GM23338 (cell line): ENCODE measurements around the gene ASGR2. TPM values are rescaled to one million over a fixed set of nuclear protein-coding genes. Genes with fewer than 3 reads are reported as not detected.

Source experiments
- ATAC-seq: fragments of 200-7000 bp; cut with Tn5 transposase; 3 replicates; pipeline ENCODE4 v1.9.1; 2020
- DNase-seq: peaks from one replicate; pipeline ENCODE4 v3.0.0-alpha.2; 2015; ENCODE audit warnings: low spot score
- H2AFZ ChIP-seq: fragments of 200-600 bp; sonication (generic); 2 replicates; pipeline ENCODE4 v1.8.0; 2016; ENCODE audit warnings: antibody characterized with exemption, mild to moderate bottlenecking, moderate library complexity
- H3F3A ChIP-seq: fragments of 200-600 bp; sonication (generic); replicated peaks from 2 replicates; pipeline ENCODE4 v1.8.0; 2017; ENCODE audit warnings: antibody characterized with exemption, mixed run types, low read depth
- H3K27ac ChIP-seq: fragments of 200-600 bp; sonication (generic); 2 replicates; pipeline ENCODE4 v1.6.1; 2016; ENCODE audit warnings: low read depth
- H3K27me3 ChIP-seq: fragments of 200-600 bp; sonication (generic); 2 replicates; pipeline ENCODE4 v1.8.0; 2016; ENCODE audit warnings: mild to moderate bottlenecking, mixed run types, moderate library complexity; ENCODE audit not compliant: insufficient read depth
- H3K36me3 ChIP-seq: fragments of 200-600 bp; sonication (generic); 2 replicates; pipeline ENCODE4 v1.8.0; 2016; ENCODE audit warnings: mild to moderate bottlenecking; ENCODE audit not compliant: insufficient read depth
- H3K4me1 ChIP-seq: fragments of 200-600 bp; sonication (generic); 2 replicates; pipeline ENCODE4 v1.8.0; 2016; ENCODE audit warnings: mild to moderate bottlenecking, moderate library complexity; ENCODE audit not compliant: insufficient read depth
- H3K4me2 ChIP-seq: fragments of 200-600 bp; sonication (generic); 2 replicates; pipeline ENCODE4 v1.7.1; 2017; ENCODE audit warnings: mixed run types
- H3K4me3 ChIP-seq: fragments of 200-600 bp; sonication (generic); 2 replicates; pipeline ENCODE4 v1.6.1; 2016; ENCODE audit warnings: mixed run types
- H3K79me2 ChIP-seq: fragments of 200-600 bp; sonication (generic); replicated peaks from 2 replicates; pipeline ENCODE4 v1.8.0; 2017; ENCODE audit warnings: mild to moderate bottlenecking; ENCODE audit not compliant: insufficient read depth
- H3K9me2 ChIP-seq: fragments of 200-600 bp; sonication (generic); 2 replicates; pipeline ENCODE4 v1.8.0; 2017; ENCODE audit not compliant: insufficient read depth
- H4K20me1 ChIP-seq: fragments of 200-600 bp; sonication (generic); replicated peaks from 2 replicates; pipeline ENCODE4 v1.8.0; 2017; ENCODE audit warnings: mild to moderate bottlenecking; ENCODE audit not compliant: insufficient read depth
- H3K27ac Mint-ChIP-seq: 2 replicates; pipeline ENCODE4 v1.8.0; 2020; ENCODE audit warnings: inconsistent platforms, mild to moderate bottlenecking, moderate library complexity, mixed read lengths
- H3K27me3 Mint-ChIP-seq: 3 replicates; pipeline ENCODE4 v1.8.0; 2022; ENCODE audit warnings: low read depth, mild to moderate bottlenecking, moderate library complexity, mixed read lengths, inconsistent platforms; ENCODE audit not compliant: insufficient read depth, poor library complexity
- H3K36me3 Mint-ChIP-seq: 3 replicates; pipeline ENCODE4 v1.8.0; 2021; ENCODE audit warnings: low read depth, mild to moderate bottlenecking, inconsistent platforms, moderate library complexity, mixed read lengths
- H3K4me1 Mint-ChIP-seq: 3 replicates; pipeline ENCODE4 v1.8.0; 2020; ENCODE audit warnings: mild to moderate bottlenecking, inconsistent platforms, mixed read lengths
- H3K4me3 Mint-ChIP-seq: 3 replicates; pipeline ENCODE4 v1.8.0; 2021; ENCODE audit warnings: moderate library complexity, mild to moderate bottlenecking, inconsistent platforms, mixed read lengths
- H3K9me3 Mint-ChIP-seq: 3 replicates; pipeline ENCODE4 v1.8.0; 2020; ENCODE audit warnings: moderate library complexity, mild to moderate bottlenecking, inconsistent platforms, mixed read lengths
- CREB1 ChIP-seq: fragments of 250-450 bp; sonication (Bioruptor Pico); IDR thresholded peaks from 2 replicates; pipeline ENCODE4 v1.5.0; 2020; ENCODE audit warnings: low read depth, mild to moderate bottlenecking, moderate library complexity
- CTCF ChIP-seq, 2 experiments: fragments of 200-600 bp in 1 of 2; sonication (generic) in 1 of 2; conservative IDR thresholded peaks; 2 replicates each; pipeline versions ENCODE4 v1.5.1 to v1.6.1; 2016 to 2017; ENCODE audit warnings: antibody characterized with exemption in 2 of 2, low read depth in 2 of 2, mild to moderate bottlenecking in 2 of 2, moderate library complexity in 1 of 2
- EZH2 ChIP-seq: fragments of 200-600 bp; sonication (generic); IDR thresholded peaks from one replicate; pipeline ENCODE4 v1.8.0; 2017; ENCODE audit warnings: antibody characterized with exemption, mild to moderate bottlenecking, low read depth; ENCODE audit not compliant: unreplicated experiment
- JUNB ChIP-seq: IDR thresholded peaks from one replicate; pipeline ENCODE4 v1.6.1; 2016; ENCODE audit warnings: antibody characterized with exemption; ENCODE audit not compliant: unreplicated experiment
- POLR2AphosphoS5 ChIP-seq: IDR thresholded peaks from 2 replicates; pipeline ENCODE4 v1.6.1; 2016; ENCODE audit warnings: antibody characterized with exemption, low read depth
- ZNF114 ChIP-seq: fragments of 250-450 bp; sonication (Bioruptor Pico); IDR thresholded peaks from 2 replicates; pipeline ENCODE4 v1.5.0; 2020; ENCODE audit warnings: mild to moderate bottlenecking, moderate library complexity
- ZNF331 ChIP-seq: fragments of 250-450 bp; sonication (Bioruptor Pico); IDR thresholded peaks from 2 replicates; pipeline ENCODE4 v1.5.0; 2020; ENCODE audit warnings: low read depth, mild to moderate bottlenecking, moderate library complexity
- polyA plus RNA-seq: library from polyadenylated mRNA; unstranded; fragments of >200 nt; fragmentation: Nextera tagmentation; extraction: Ambion mirVana; gene quantifications from 2 replicates; pipeline ENCODE4 v1.2.1, GENCODE V29; 2016
- total RNA-seq: library from RNA; depleted of rRNA; stranded (reverse); fragments of >200 nt; shearing (Covaris generic); gene quantifications from 2 replicates; pipeline ENCODE4 v1.2.3, GENCODE V29; 2014
- TF ChIP-seq, protein P1 (sequence below): IDR thresholded peaks from one replicate; pipeline ENCODE4 v1.6.1; 2018; ENCODE audit warnings: antibody characterized with exemption; ENCODE audit not compliant: unreplicated experiment
- TF ChIP-seq, protein P2 (sequence below): fragments of 250-450 bp; sonication (Bioruptor Pico); IDR thresholded peaks from 2 replicates; pipeline ENCODE4 v1.5.0; 2020; ENCODE audit warnings: mild to moderate bottlenecking, moderate library complexity

The ASGR2 gene
- total and polyA plus RNA-seq, 2 experiments from 2014 or later: 0.97 TPM; not detected in 1

DNA sequence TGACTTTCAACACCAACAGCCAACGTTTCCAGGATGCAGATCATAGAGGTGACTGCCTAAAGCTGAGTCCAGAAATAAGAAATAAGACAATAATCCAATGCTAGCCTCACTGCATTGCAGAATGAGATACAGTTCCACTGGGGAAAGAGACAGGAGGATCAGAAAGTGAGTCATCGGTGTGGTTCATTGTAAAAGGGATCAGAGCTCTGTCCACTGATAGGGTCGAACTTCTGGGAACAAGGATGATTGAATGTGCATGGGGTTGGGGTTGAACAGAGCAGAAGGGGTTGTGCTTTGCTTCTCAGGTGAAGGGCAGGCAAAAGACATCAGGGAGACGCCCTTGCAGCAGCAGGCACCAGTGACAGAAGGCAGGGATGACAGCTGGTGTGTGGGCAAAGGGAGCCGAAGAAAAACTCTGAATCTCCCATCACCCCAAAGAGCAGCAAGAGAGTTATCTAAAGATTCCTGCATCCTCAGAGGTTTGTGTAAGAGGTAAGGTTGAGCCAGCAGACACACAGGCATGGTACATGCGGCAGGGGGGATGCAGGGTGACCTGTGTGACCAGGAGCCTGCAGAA is 51.0 kb downstream of the ASGR2 start:
- peaks cover 25% of the 10 kb centered on the region for H3K9me3 Mint-ChIP-seq

More for the DNA sequence above, 51.0 kb downstream of the ASGR2 start:
- no peaks in the 10 kb centered on the region for H3K36me3 ChIP-seq
- no peaks in the 10 kb centered on the region for H3K9me2 ChIP-seq
- no peak overlapping the region for H3K27ac ChIP-seq
- Mint-ChIP-seq H3K36me3 (peaks cover 14% of the 10 kb centered on the region), H3K27me3 (peaks cover 9% of the 10 kb centered on the region), H3K27ac (no peak overlapping the region), H3K4me3 (no peak overlapping the region), H3K4me1 (peaks cover 3% of the 10 kb centered on the region; the same call in 2 of the 3 replicates)
- H3K4me2 ChIP-seq: no peak overlapping the region
- H3K79me2 ChIP-seq: no peaks in the 10 kb centered on the region
- H3F3A ChIP-seq: no peaks in the 10 kb centered on the region
- no peaks in the 10 kb centered on the region for H4K20me1 ChIP-seq
- no peaks in the 10 kb centered on the region for H3K27me3 ChIP-seq
- TF ChIP-seq JUNB (no peak), CREB1 (CRISPR knock-in tag) (no peak), ZNF331 (CRISPR knock-in tag) (no peak), ZNF114 (CRISPR knock-in tag) (no peak), CTCF (conservative IDR thresholded peaks at IDR 0.05; ENCODE audit: low read depth in 2 of 2) (no peak), EZH2 (no peak), POLR2AphosphoS5 (no peak)
- TF ChIP-seq, protein P1, sequence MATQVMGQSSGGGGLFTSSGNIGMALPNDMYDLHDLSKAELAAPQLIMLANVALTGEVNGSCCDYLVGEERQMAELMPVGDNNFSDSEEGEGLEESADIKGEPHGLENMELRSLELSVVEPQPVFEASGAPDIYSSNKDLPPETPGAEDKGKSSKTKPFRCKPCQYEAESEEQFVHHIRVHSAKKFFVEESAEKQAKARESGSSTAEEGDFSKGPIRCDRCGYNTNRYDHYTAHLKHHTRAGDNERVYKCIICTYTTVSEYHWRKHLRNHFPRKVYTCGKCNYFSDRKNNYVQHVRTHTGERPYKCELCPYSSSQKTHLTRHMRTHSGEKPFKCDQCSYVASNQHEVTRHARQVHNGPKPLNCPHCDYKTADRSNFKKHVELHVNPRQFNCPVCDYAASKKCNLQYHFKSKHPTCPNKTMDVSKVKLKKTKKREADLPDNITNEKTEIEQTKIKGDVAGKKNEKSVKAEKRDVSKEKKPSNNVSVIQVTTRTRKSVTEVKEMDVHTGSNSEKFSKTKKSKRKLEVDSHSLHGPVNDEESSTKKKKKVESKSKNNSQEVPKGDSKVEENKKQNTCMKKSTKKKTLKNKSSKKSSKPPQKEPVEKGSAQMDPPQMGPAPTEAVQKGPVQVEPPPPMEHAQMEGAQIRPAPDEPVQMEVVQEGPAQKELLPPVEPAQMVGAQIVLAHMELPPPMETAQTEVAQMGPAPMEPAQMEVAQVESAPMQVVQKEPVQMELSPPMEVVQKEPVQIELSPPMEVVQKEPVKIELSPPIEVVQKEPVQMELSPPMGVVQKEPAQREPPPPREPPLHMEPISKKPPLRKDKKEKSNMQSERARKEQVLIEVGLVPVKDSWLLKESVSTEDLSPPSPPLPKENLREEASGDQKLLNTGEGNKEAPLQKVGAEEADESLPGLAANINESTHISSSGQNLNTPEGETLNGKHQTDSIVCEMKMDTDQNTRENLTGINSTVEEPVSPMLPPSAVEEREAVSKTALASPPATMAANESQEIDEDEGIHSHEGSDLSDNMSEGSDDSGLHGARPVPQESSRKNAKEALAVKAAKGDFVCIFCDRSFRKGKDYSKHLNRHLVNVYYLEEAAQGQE: no peak
- TF ChIP-seq, protein P2, sequence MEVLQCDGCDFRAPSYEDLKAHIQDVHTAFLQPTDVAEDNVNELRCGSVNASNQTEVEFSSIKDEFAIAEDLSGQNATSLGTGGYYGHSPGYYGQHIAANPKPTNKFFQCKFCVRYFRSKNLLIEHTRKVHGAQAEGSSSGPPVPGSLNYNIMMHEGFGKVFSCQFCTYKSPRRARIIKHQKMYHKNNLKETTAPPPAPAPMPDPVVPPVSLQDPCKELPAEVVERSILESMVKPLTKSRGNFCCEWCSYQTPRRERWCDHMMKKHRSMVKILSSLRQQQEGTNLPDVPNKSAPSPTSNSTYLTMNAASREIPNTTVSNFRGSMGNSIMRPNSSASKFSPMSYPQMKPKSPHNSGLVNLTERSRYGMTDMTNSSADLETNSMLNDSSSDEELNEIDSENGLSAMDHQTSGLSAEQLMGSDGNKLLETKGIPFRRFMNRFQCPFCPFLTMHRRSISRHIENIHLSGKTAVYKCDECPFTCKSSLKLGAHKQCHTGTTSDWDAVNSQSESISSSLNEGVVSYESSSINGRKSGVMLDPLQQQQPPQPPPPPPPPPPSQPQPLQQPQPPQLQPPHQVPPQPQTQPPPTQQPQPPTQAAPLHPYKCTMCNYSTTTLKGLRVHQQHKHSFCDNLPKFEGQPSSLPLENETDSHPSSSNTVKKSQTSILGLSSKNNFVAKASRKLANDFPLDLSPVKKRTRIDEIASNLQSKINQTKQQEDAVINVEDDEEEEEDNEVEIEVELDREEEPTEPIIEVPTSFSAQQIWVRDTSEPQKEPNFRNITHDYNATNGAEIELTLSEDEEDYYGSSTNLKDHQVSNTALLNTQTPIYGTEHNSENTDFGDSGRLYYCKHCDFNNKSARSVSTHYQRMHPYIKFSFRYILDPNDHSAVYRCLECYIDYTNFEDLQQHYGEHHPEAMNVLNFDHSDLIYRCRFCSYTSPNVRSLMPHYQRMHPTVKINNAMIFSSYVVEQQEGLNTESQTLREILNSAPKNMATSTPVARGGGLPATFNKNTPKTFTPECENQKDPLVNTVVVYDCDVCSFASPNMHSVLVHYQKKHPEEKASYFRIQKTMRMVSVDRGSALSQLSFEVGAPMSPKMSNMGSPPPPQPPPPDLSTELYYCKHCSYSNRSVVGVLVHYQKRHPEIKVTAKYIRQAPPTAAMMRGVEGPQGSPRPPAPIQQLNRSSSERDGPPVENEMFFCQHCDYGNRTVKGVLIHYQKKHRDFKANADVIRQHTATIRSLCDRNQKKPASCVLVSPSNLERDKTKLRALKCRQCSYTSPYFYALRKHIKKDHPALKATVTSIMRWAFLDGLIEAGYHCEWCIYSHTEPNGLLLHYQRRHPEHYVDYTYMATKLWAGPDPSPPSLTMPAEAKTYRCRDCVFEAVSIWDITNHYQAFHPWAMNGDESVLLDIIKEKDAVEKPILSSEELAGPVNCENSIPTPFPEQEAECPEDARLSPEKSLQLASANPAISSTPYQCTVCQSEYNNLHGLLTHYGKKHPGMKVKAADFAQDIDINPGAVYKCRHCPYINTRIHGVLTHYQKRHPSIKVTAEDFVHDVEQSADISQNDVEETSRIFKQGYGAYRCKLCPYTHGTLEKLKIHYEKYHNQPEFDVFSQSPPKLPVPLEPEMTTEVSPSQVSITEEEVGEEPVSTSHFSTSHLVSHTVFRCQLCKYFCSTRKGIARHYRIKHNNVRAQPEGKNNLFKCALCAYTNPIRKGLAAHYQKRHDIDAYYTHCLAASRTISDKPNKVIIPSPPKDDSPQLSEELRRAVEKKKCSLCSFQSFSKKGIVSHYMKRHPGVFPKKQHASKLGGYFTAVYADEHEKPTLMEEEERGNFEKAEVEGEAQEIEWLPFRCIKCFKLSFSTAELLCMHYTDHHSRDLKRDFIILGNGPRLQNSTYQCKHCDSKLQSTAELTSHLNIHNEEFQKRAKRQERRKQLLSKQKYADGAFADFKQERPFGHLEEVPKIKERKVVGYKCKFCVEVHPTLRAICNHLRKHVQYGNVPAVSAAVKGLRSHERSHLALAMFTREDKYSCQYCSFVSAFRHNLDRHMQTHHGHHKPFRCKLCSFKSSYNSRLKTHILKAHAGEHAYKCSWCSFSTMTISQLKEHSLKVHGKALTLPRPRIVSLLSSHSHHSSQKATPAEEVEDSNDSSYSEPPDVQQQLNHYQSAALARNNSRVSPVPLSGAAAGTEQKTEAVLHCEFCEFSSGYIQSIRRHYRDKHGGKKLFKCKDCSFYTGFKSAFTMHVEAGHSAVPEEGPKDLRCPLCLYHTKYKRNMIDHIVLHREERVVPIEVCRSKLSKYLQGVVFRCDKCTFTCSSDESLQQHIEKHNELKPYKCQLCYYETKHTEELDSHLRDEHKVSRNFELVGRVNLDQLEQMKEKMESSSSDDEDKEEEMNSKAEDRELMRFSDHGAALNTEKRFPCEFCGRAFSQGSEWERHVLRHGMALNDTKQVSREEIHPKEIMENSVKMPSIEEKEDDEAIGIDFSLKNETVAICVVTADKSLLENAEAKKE (CRISPR knock-in tag): no peak
- ATAC-seq (no peak), DNase-seq (no peak)
- peak overlapping the region; percentile 59; the same call in 1 of the 2 replicates for H2AFZ ChIP-seq
- no peaks in the 10 kb centered on the region for H3K4me1 ChIP-seq
- no peak overlapping the region for H3K4me3 ChIP-seq
